ENCODE results near the gene LCN1. TPM values are rescaled to one million over a fixed set of nuclear protein-coding genes. Genes with fewer than 3 reads are reported as not detected.

LCN1 gene
- total RNA-seq, 1 experiment from 2014 or later: not detected

DNA sequence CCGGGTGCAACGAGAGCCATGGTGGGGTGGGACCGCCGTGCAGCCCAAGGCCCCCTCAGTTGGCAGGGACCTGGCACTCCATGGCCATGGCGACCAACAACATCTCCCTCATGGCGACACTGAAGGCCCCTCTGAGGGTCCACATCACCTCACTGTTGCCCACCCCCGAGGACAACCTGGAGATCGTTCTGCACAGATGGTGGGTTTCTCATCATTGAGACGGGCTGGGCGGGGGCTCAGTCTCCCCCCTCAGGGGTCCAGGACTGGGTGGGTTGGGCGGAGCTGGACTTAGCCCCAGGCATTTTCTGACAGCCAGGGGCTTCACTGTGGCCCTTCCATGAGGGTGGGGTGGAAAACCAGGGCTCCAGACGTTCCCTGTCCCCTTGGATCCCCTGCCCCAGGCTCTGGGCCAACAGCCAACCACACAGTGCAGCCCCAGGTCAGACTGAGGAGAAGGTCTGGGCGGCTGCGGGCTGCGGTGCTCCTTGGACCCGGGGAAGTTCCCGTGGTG, 41.0 kb downstream of the LCN1 start:
- Histone ChIP-seq H3K27me3 (ENCODE audit: insufficient read depth, low read depth) (peaks cover 80% of the 10 kb centered on the region), H3K9me3 (ENCODE audit: insufficient read depth, low read depth) (no peaks in the 10 kb centered on the region), H4K20me1 (ENCODE audit: insufficient read depth) (no peaks in the 10 kb centered on the region), H3K9me2 (ENCODE audit: insufficient read depth) (no peaks in the 10 kb centered on the region), H3K36me3 (ENCODE audit: low read depth) (no peaks in the 10 kb centered on the region), H3K79me2 (ENCODE audit: low read depth) (no peaks in the 10 kb centered on the region), H3K4me2 (no peak overlapping the region), H3K27ac (no peak overlapping the region), H3K4me1 (replicated peaks; ENCODE audit: insufficient read depth) (no peaks in the 10 kb centered on the region), H3F3A (ENCODE audit: insufficient read depth, low read depth) (no peaks in the 10 kb centered on the region), H3K4me3 (no peak overlapping the region), H2AFZ (no peak overlapping the region)
- no peak for DNase-seq
- no TSS peak for BruUV-seq (replicated peaks)
- intact Hi-C loops (cut with micrococcal nuclease; ENCODE audit: unreplicated experiment): no loop called here
- ChIA-PET POLR2A (ENCODE audit: unreplicated experiment) (no interaction called here), CTCF (no interaction called here)
- TF ChIP-seq, protein P1, sequence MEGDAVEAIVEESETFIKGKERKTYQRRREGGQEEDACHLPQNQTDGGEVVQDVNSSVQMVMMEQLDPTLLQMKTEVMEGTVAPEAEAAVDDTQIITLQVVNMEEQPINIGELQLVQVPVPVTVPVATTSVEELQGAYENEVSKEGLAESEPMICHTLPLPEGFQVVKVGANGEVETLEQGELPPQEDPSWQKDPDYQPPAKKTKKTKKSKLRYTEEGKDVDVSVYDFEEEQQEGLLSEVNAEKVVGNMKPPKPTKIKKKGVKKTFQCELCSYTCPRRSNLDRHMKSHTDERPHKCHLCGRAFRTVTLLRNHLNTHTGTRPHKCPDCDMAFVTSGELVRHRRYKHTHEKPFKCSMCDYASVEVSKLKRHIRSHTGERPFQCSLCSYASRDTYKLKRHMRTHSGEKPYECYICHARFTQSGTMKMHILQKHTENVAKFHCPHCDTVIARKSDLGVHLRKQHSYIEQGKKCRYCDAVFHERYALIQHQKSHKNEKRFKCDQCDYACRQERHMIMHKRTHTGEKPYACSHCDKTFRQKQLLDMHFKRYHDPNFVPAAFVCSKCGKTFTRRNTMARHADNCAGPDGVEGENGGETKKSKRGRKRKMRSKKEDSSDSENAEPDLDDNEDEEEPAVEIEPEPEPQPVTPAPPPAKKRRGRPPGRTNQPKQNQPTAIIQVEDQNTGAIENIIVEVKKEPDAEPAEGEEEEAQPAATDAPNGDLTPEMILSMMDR (conservative IDR thresholded peaks at IDR 0.05): no peak
- no peak for TF ChIP-seq EZH2 (IDR thresholded peaks at IDR 0.05; ENCODE audit: low read depth)

DNA sequence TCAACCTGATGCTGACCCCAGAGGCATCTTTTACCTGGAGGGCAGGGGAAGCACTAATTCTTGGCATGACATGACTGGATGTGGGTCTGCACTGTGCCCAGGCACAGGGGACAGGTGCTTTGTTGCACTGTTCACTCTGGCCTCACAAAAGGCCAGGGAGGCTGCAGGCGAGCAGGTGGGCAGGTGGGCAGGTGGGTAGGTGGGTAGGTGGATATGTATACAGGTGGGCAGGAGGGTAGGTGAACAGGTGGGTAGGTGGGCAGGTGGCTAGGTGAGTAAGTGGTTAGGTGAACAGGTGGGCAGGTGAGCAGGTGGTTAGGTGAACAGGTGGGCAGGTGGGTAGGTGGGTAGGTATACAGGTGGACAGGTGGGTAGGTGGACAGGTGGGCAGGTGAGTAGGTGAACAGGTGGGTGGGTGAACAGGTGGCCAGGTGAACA, 41.8 kb downstream of the LCN1 start:
- Histone ChIP-seq H3K27ac (no peak overlapping the region), H3K9me3 (ENCODE audit: insufficient read depth, low read depth) (no peaks in the 10 kb centered on the region), H3K4me1 (replicated peaks; ENCODE audit: insufficient read depth) (no peaks in the 10 kb centered on the region), H3K4me2 (no peak overlapping the region), H2AFZ (no peak overlapping the region), H3K27me3 (ENCODE audit: insufficient read depth, low read depth) (peaks cover 80% of the 10 kb centered on the region), H3K36me3 (ENCODE audit: low read depth) (no peaks in the 10 kb centered on the region), H3K9me2 (ENCODE audit: insufficient read depth) (no peaks in the 10 kb centered on the region), H4K20me1 (ENCODE audit: insufficient read depth) (no peaks in the 10 kb centered on the region), H3K4me3 (no peak overlapping the region), H3F3A (ENCODE audit: insufficient read depth, low read depth) (no peaks in the 10 kb centered on the region), H3K79me2 (ENCODE audit: low read depth) (no peaks in the 10 kb centered on the region)
- POLR2A ChIA-PET (ENCODE audit: unreplicated experiment): no interaction called here
- CTCF ChIA-PET: no interaction called here
- no TSS peak for BruUV-seq (replicated peaks)
- no peak for DNase-seq
- intact Hi-C loops (cut with micrococcal nuclease; ENCODE audit: unreplicated experiment): no loop called here
- TF ChIP-seq, protein P1 (conservative IDR thresholded peaks at IDR 0.05): no peak
- TF ChIP-seq EZH2 (IDR thresholded peaks at IDR 0.05; ENCODE audit: low read depth): no peak

DNA sequence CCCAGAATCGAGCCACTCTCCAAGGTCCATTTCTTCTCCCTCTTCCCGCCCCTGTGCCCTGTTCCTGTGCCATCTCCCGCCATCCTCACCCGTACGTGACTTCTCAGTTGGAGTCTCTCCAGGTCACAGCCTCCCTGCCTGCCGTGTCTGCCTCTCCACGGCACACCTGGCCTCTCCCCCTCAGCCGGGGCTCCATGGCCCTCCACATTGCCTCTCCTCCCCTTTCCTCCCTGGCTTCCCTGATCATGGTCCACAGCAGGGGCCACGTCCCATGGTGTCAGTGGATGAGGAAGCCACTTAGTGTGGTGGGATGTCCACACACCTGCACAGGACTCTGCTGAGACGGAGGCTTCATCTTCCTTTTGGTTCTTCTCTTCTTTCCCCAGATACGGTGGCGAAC, 42.6 kb downstream of the LCN1 start:
- POLR2A ChIA-PET (ENCODE audit: unreplicated experiment): no interaction called here
- Histone ChIP-seq H2AFZ (no peak overlapping the region), H3K79me2 (ENCODE audit: low read depth) (no peaks in the 10 kb centered on the region), H3K9me3 (ENCODE audit: insufficient read depth, low read depth) (no peaks in the 10 kb centered on the region), H3K9me2 (ENCODE audit: insufficient read depth) (no peaks in the 10 kb centered on the region), H3K4me3 (no peak overlapping the region), H3K27me3 (ENCODE audit: insufficient read depth, low read depth) (peaks cover 77% of the 10 kb centered on the region), H3K4me2 (no peak overlapping the region), H3K36me3 (ENCODE audit: low read depth) (no peaks in the 10 kb centered on the region), H3K27ac (no peak overlapping the region), H4K20me1 (ENCODE audit: insufficient read depth) (no peaks in the 10 kb centered on the region), H3F3A (ENCODE audit: insufficient read depth, low read depth) (no peaks in the 10 kb centered on the region), H3K4me1 (replicated peaks; ENCODE audit: insufficient read depth) (no peaks in the 10 kb centered on the region)
- TF ChIP-seq EZH2 (IDR thresholded peaks at IDR 0.05; ENCODE audit: low read depth): no peak
- TF ChIP-seq, protein P1 (conservative IDR thresholded peaks at IDR 0.05): no peak
- no TSS peak for BruUV-seq (replicated peaks)
- intact Hi-C loops (cut with micrococcal nuclease; ENCODE audit: unreplicated experiment): no loop called here
- no peak for DNase-seq
- CTCF ChIA-PET: no interaction called here

Data from PC-9 (cell line).